MM.1S (cell line): ENCODE measurements around the gene DENND2D.

Experiments
- DNase-seq: peaks from one replicate; pipeline ENCODE4 v3.0.0-alpha.2; 2015
- H2AFZ ChIP-seq: fragments of 300-600 bp; sonication (generic); 2 replicates; pipeline ENCODE4 v1.6.0; 2016; ENCODE audit warnings: antibody characterized with exemption, low read length
- H3F3A ChIP-seq: fragments of 300-600 bp; sonication (generic); 2 replicates; pipeline ENCODE4 v1.6.1; 2016; ENCODE audit warnings: mild to moderate bottlenecking, antibody characterized with exemption, low read length, moderate library complexity, mixed read lengths; ENCODE audit not compliant: insufficient read depth
- H3K27ac ChIP-seq: fragments of 300-600 bp; sonication (generic); 2 replicates; pipeline ENCODE4 v1.5.1; 2016; ENCODE audit warnings: mild to moderate bottlenecking, low read length
- H3K27me3 ChIP-seq: fragments of 300-600 bp; sonication (generic); replicated peaks from 2 replicates; pipeline ENCODE4 v1.6.0; 2016; ENCODE audit warnings: low read length; ENCODE audit not compliant: insufficient read depth
- H3K36me3 ChIP-seq: fragments of 300-600 bp; sonication (generic); replicated peaks from 2 replicates; pipeline ENCODE4 v1.6.1; 2016; ENCODE audit warnings: mild to moderate bottlenecking, low read length, mixed read lengths; ENCODE audit not compliant: insufficient read depth
- H3K4me1 ChIP-seq: fragments of 300-600 bp; sonication (generic); 2 replicates; pipeline ENCODE4 v1.6.1; 2016; ENCODE audit warnings: low read length, mixed read lengths
- H3K4me2 ChIP-seq: fragments of 300-600 bp; sonication (generic); 2 replicates; pipeline ENCODE4 v1.6.0; 2016; ENCODE audit warnings: low read depth, low read length
- H3K4me3 ChIP-seq: fragments of 300-600 bp; sonication (generic); 2 replicates; pipeline ENCODE4 v1.5.1; 2016; ENCODE audit warnings: low read length, mixed read lengths
- H3K79me2 ChIP-seq: fragments of 300-600 bp; sonication (generic); 2 replicates; pipeline ENCODE4 v1.6.1; 2016; ENCODE audit warnings: mixed run types, low read length, mixed read lengths
- H3K9ac ChIP-seq: fragments of 300-600 bp; sonication (generic); 2 replicates; pipeline ENCODE4 v1.6.1; 2016; ENCODE audit warnings: low read length, mixed read lengths
- H3K9me2 ChIP-seq: fragments of 300-600 bp; sonication (generic); replicated peaks from 2 replicates; pipeline ENCODE4 v1.6.1; 2016; ENCODE audit warnings: mild to moderate bottlenecking, low read length, mixed read lengths; ENCODE audit not compliant: insufficient read depth
- H3K9me3 ChIP-seq: fragments of 300-600 bp; sonication (generic); replicated peaks from 2 replicates; pipeline ENCODE4 v1.6.1; 2016; ENCODE audit warnings: mild to moderate bottlenecking, low read length, mixed read lengths; ENCODE audit not compliant: insufficient read depth
- H4K20me1 ChIP-seq: fragments of 300-600 bp; sonication (generic); 2 replicates; pipeline ENCODE4 v1.6.1; 2016; ENCODE audit warnings: mild to moderate bottlenecking, low read length, moderate library complexity, mixed read lengths; ENCODE audit not compliant: insufficient read depth
- EZH2 ChIP-seq: fragments of 300-600 bp; sonication (generic); optimal IDR thresholded peaks from 2 replicates; pipeline ENCODE3; 2017; ENCODE audit warnings: low read depth, mild to moderate bottlenecking, antibody characterized with exemption, low read length, mixed read lengths
- EZH2phosphoT487 ChIP-seq: fragments of 300-600 bp; sonication (generic); IDR thresholded peaks from 2 replicates; pipeline ENCODE4 v1.6.1; 2018; ENCODE audit warnings: antibody characterized with exemption, low read length
- TF ChIP-seq, protein P1 (sequence below): fragments of 300-600 bp; sonication (generic); IDR thresholded peaks from 2 replicates; pipeline ENCODE4 v1.5.1; 2016; ENCODE audit warnings: antibody characterized with exemption, low read length, mixed read lengths

DENND2D gene

DNA sequence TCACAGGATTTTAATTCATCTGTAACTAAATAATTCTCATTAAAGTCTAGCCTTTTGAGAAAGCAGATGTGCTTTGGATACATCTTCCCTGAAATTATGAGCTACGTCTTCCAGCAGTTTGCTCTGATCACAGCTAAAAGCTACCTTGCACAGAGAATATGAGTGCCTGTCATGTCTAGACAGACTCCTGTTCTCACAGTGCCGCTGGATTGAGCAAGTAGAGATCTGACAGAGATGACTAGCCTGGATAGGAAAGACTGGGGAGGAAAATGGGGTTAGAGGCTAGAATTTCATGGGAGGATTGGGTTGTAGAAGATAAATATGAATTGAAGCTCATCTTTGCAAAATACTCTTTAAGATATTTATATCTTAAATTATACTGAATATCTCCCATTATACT lies 36.3 kb downstream of the DENND2D start:
- no peaks in the 10 kb centered on the region for H3K9me2 ChIP-seq
- TF ChIP-seq EZH2phosphoT487, result no peak
- no peak for TF ChIP-seq EZH2
- TF ChIP-seq, protein P1, sequence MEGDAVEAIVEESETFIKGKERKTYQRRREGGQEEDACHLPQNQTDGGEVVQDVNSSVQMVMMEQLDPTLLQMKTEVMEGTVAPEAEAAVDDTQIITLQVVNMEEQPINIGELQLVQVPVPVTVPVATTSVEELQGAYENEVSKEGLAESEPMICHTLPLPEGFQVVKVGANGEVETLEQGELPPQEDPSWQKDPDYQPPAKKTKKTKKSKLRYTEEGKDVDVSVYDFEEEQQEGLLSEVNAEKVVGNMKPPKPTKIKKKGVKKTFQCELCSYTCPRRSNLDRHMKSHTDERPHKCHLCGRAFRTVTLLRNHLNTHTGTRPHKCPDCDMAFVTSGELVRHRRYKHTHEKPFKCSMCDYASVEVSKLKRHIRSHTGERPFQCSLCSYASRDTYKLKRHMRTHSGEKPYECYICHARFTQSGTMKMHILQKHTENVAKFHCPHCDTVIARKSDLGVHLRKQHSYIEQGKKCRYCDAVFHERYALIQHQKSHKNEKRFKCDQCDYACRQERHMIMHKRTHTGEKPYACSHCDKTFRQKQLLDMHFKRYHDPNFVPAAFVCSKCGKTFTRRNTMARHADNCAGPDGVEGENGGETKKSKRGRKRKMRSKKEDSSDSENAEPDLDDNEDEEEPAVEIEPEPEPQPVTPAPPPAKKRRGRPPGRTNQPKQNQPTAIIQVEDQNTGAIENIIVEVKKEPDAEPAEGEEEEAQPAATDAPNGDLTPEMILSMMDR, result no peak
- H3K4me3 ChIP-seq, result no peak overlapping the region
- no peak overlapping the region for H3K4me2 ChIP-seq
- H4K20me1 ChIP-seq, result no peaks in the 10 kb centered on the region
- no peaks in the 10 kb centered on the region for H3K36me3 ChIP-seq
- no peaks in the 10 kb centered on the region for H3F3A ChIP-seq
- H3K9ac ChIP-seq, result no peak overlapping the region
- no peak overlapping the region for H2AFZ ChIP-seq
- H3K79me2 ChIP-seq, result no peaks in the 10 kb centered on the region
- no peaks in the 10 kb centered on the region for H3K9me3 ChIP-seq
- H3K4me1 ChIP-seq, result no peaks in the 10 kb centered on the region
- no peaks in the 10 kb centered on the region for H3K27me3 ChIP-seq
- no peak for DNase-seq
- no peak overlapping the region for H3K27ac ChIP-seq

DNA sequence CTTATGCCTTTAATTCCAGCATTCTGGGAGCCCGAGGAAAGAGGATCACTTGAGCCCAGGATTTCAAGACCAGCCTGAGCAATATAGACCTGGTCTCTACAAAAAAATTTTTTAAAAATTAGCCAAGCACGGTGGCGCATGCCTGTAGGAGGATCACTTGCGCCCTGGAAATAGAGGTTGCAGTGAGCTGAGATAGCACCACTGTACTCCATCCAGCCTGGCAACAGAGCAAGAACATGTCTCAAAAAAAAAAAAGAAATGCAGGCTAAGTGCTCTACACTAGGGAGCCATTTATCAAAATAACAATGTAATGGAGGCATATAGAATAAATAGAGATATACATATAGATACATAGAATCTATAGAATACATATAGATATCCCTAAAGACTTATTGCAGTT lies 37.1 kb downstream of the DENND2D start:
- no peak overlapping the region for H3K4me3 ChIP-seq
- no peaks in the 10 kb centered on the region for H3K79me2 ChIP-seq
- H3K27ac ChIP-seq, result no peak overlapping the region
- H3K4me2 ChIP-seq, result no peak overlapping the region
- no peak for TF ChIP-seq EZH2
- TF ChIP-seq, protein P1, result no peak
- no peak for TF ChIP-seq EZH2phosphoT487
- H4K20me1 ChIP-seq, result no peaks in the 10 kb centered on the region
- no peak for DNase-seq
- H3K36me3 ChIP-seq, result no peaks in the 10 kb centered on the region
- no peaks in the 10 kb centered on the region for H3K9me3 ChIP-seq
- H3K4me1 ChIP-seq, result no peaks in the 10 kb centered on the region
- H2AFZ ChIP-seq, result no peak overlapping the region
- no peaks in the 10 kb centered on the region for H3F3A ChIP-seq
- no peaks in the 10 kb centered on the region for H3K9me2 ChIP-seq
- H3K27me3 ChIP-seq, result no peaks in the 10 kb centered on the region
- no peak overlapping the region for H3K9ac ChIP-seq

DNA sequence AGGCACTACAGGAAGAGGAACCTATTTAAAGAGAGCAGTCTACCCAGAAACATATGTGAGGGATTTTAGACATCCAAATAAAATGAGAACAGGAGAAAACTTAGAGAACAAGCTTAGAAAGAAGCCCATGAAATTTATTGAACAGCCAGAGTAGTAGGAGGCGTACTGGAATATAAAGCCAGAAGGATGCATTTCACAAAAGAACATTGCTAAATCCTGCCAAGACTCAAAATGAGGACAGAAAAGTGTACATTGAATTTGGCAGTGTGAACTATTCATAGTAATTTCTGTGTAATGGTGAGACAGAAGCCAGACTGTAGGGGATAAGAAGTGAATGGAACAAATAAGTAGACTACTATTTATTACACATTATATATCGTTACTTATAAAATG lies 38.0 kb downstream of the DENND2D start:
- no peaks in the 10 kb centered on the region for H4K20me1 ChIP-seq
- H3K9me3 ChIP-seq, result no peaks in the 10 kb centered on the region
- no peaks in the 10 kb centered on the region for H3K4me1 ChIP-seq
- H3K4me3 ChIP-seq, result no peak overlapping the region
- no peaks in the 10 kb centered on the region for H3K79me2 ChIP-seq
- H3K27me3 ChIP-seq, result no peaks in the 10 kb centered on the region
- no peaks in the 10 kb centered on the region for H3K9me2 ChIP-seq
- H3K27ac ChIP-seq, result no peak overlapping the region
- no peaks in the 10 kb centered on the region for H3K36me3 ChIP-seq
- H3K4me2 ChIP-seq, result no peak overlapping the region
- H2AFZ ChIP-seq, result no peak overlapping the region
- TF ChIP-seq EZH2phosphoT487 (no peak), EZH2 (no peak)
- TF ChIP-seq, protein P1, result no peak
- H3K9ac ChIP-seq, result no peak overlapping the region
- no peak for DNase-seq
- no peaks in the 10 kb centered on the region for H3F3A ChIP-seq
